Left lung (tissue), 10 donors: ENCODE measurements around the gene HAUS8. TPM values are rescaled to one million over a fixed set of nuclear protein-coding genes. Genes with fewer than 3 reads are reported as not detected.
A peak's percentile ranks its signal among the peaks of the same experiment; 100 is the strongest.
"Not testable (repeated sequence)": the region's sequence is repeated elsewhere in the genome, so short reads cannot be mapped to it uniquely, and the experiment has no call there.

Experiments used
- ATAC-seq: fragments of 200-7000 bp; cut with Tn5 transposase; one replicate; pipeline ENCODE4 v1.9.1; 2020; ENCODE audit warnings: moderate library complexity
- DNase-seq, 4 donors: peaks; one replicate each; pipeline ENCODE4 v3.0.0-alpha.2; 2013 to 2020
- H3K27ac ChIP-seq, 2 donors: fragments of 200-600 bp; sonication (generic) in 1 of 2; one replicate each; pipeline versions ENCODE4 v1.5.0 to v1.8.0; 2020 to 2021
- H3K27me3 ChIP-seq, 2 donors: fragments of 200-600 bp; sonication (generic) in 1 of 2; one replicate each; pipeline versions ENCODE4 v1.5.0 to v1.8.0; 2020 to 2021
- H3K36me3 ChIP-seq, 2 donors: fragments of 200-600 bp; sonication (generic) in 1 of 2; one replicate each; pipeline versions ENCODE4 v1.5.0 to v1.8.0; 2020 to 2021
- H3K4me1 ChIP-seq, 2 donors: fragments of 200-600 bp; one replicate each; pipeline ENCODE4 v1.8.0; 2021
- H3K4me3 ChIP-seq, 2 donors: fragments of 200-600 bp; sonication (generic) in 1 of 2; one replicate each; pipeline versions ENCODE4 v1.5.0 to v1.8.0; 2020 to 2021; ENCODE audit warnings: mild to moderate bottlenecking in 1 of 2
- H3K9me3 ChIP-seq, 2 donors: fragments of 200-600 bp; sonication (generic) in 1 of 2; one replicate each; pipeline versions ENCODE4 v1.5.0 to v1.8.0; 2020 to 2021
- CTCF ChIP-seq, 2 donors: fragments of 200-600 bp; sonication (generic) in 1 of 2; IDR thresholded peaks; one replicate each; pipeline versions ENCODE4 v1.5.0 to v1.8.0; 2021; ENCODE audit warnings: antibody characterized with exemption in 2 of 2
- intact Hi-C, 2 donors: fragments of 100-400 bp; cut with DNase I; formaldehyde crosslinking; loops; one replicate each; pipeline versions ENCODE4 v1.11.2 to v1.14.2; 2022
- polyA plus RNA-seq, 6 donors: library from polyadenylated mRNA; unstranded; fragments of 120-200 nt; gene quantifications; one replicate each; pipeline ENCODE4 v1.2.1, GENCODE V29; 2013; ENCODE audit not compliant: insufficient read length in 6 of 6
- total RNA-seq, 2 donors: library from RNA; stranded (reverse); fragmentation: NEBNext Ultra II Directional; extraction: Animal tissue kit (Norgen Biotek cat#: 25700); gene quantifications; one replicate each; pipeline ENCODE4 v1.2.1, GENCODE V29; 2021
- donor health status: DM: no; HTN: yes; CAD: no.
- donor health status: DM: no; HTN: no; CAD: no.

HAUS8 gene
- total and polyA plus RNA-seq, 8 donors: 8.4 to 15.2 (median 12.7) TPM

GRCh38 chr19:17108453-17108784, 33.2 kb upstream of the HAUS8 start:
- H3K27me3 ChIP-seq: no peaks in the 10 kb centered on the region
- peaks cover 0 to 46% of the 10 kb centered on the region in 2 donors for H3K36me3 ChIP-seq
- H3K9me3 ChIP-seq: no peaks in the 10 kb centered on the region
- peak overlapping the region in 1 of 2 donors; percentile 13 for H3K4me3 ChIP-seq
- TF ChIP-seq CTCF (IDR thresholded peaks at IDR 0.05): no peak
- ATAC-seq (no peak), DNase-seq (no peak)
- peak overlapping the region; percentile 58 to 93 for H3K27ac ChIP-seq
- intact Hi-C loops: no loop called here
- H3K4me1 ChIP-seq: peaks cover 5 to 93% of the 10 kb centered on the region in 2 donors

GRCh38 chr19:17107546-17108452, 32.5 kb upstream of the HAUS8 start:
- peak overlapping the region in 1 of 2 donors; percentile 13 for H3K4me3 ChIP-seq
- intact Hi-C loops: no loop called here
- peak in 2 of 4 donors; percentile 86 to 92 for DNase-seq

GRCh38 chr19:17106964-17107363, 31.7 kb upstream of the HAUS8 start:
- DNase-seq, H3K4me3 ChIP-seq, ATAC-seq, H3K27me3 ChIP-seq, intact Hi-C loops, H3K9me3 ChIP-seq: not testable (repeated sequence)
- H3K4me1 ChIP-seq: peaks cover 0 to 78% of the 10 kb centered on the region in 2 donors
- peak overlapping the region; percentile 58 to 93 for H3K27ac ChIP-seq
- peaks cover 0 to 53% of the 10 kb centered on the region in 2 donors for H3K36me3 ChIP-seq

More at GRCh38 chr19:17107546-17108452, 32.5 kb upstream of the HAUS8 start:
- peaks cover 0 to 52% of the 10 kb centered on the region in 2 donors for H3K36me3 ChIP-seq
- no peaks in the 10 kb centered on the region for H3K27me3 ChIP-seq
- peaks cover 5 to 87% of the 10 kb centered on the region in 2 donors for H3K4me1 ChIP-seq
- peak; percentile 81 for ATAC-seq
- peak overlapping the region; percentile 58 to 93 for H3K27ac ChIP-seq
- no peaks in the 10 kb centered on the region for H3K9me3 ChIP-seq
- TF ChIP-seq CTCF (IDR thresholded peaks at IDR 0.05): no peak

DNA sequence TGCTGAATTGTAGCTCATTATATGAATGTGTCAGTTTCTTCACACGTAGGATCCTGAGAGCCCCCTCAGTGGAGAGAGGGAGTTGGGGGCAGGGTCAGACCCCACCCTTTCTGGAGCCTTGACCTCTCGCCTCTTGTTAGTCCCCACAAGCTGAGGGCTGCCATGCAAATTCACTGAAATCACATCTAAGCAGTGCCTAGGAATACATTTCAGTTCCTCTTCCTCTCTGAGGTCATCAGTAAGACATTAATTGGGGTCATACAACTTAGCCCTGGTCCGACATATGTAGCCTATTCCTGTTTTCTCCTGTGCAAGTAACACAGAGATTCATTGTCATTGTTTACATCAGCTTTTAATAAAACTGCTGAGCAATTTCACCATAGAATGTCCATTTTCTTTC, 30.3 kb upstream of the HAUS8 start:
- intact Hi-C loops: no loop called here
- Histone ChIP-seq H3K27ac (peak overlapping the region in 1 of 2 donors; percentile 40), H3K27me3 (no peaks in the 10 kb centered on the region), H3K4me1 (peaks cover 0 to 64% of the 10 kb centered on the region in 2 donors), H3K9me3 (no peaks in the 10 kb centered on the region), H3K36me3 (peaks cover 0 to 56% of the 10 kb centered on the region in 2 donors), H3K4me3 (no peak overlapping the region)
- ATAC-seq: no peak
- TF ChIP-seq CTCF (IDR thresholded peaks at IDR 0.05): no peak
- no peak for DNase-seq

DNA sequence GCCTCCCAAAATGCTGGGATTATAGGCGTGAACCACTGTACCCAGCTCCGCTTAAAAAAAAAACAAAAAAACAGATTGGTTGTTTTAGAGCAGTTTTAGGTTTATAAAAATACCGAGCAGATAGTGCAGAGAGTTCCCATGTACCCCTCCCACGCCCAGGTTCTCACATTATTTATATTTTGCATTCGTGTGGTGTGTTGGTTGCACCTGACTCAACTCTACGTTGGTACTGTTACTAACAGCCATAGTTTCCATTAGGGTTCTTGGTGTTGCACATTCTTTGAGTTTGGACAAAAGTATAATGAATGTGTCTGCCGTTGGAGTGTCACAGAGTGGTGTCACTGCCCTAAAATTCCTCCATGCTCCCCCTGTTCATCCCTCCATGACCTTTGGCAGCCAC, 29.4 kb upstream of the HAUS8 start:
- H3K4me1 ChIP-seq: peaks cover 0 to 56% of the 10 kb centered on the region in 2 donors
- no peak for ATAC-seq
- no peak overlapping the region for H3K4me3 ChIP-seq
- intact Hi-C loops: no loop called here
- peaks cover 0 to 52% of the 10 kb centered on the region in 2 donors for H3K36me3 ChIP-seq
- TF ChIP-seq CTCF (IDR thresholded peaks at IDR 0.05): no peak
- peak overlapping the region in 1 of 2 donors; percentile 5 for H3K27ac ChIP-seq
- no peaks in the 10 kb centered on the region for H3K27me3 ChIP-seq
- DNase-seq: no peak
- no peaks in the 10 kb centered on the region for H3K9me3 ChIP-seq
